HEK293 (cell line): ENCODE data around the gene BMP2K.

ENCODE experiments used
- CTCF ChIP-seq: fragments of 450-650 bp; formaldehyde crosslinking; IDR thresholded peaks from 2 replicates; pipeline ENCODE4 v1.5.1; 2016; ENCODE audit warnings: missing biosample characterization, missing genetic modification characterization
- ZBTB1 ChIP-seq: fragments of 450-650 bp; formaldehyde crosslinking; IDR thresholded peaks from 2 replicates; pipeline ENCODE4 v1.5.1; 2016; ENCODE audit warnings: missing biosample characterization, missing genetic modification characterization
- ZNF274 ChIP-seq, 2 experiments: fragments of 200-500 bp in 1 of 2; fragments of 450-650 bp in 1 of 2; sonication (Bioruptor generic) in 1 of 2; formaldehyde crosslinking in 1 of 2; IDR thresholded peaks; 2 replicates each; pipeline versions ENCODE4 v1.5.1 to v1.6.1; 2014 to 2016; ENCODE audit warnings: borderline replicate concordance in 1 of 2, inconsistent platforms in 1 of 2, low read length in 1 of 2, missing biosample characterization in 1 of 2, missing genetic modification characterization in 1 of 2
- ZNF394 ChIP-seq: fragments of 450-650 bp; formaldehyde crosslinking; IDR thresholded peaks from 2 replicates; pipeline ENCODE4 v1.5.1; 2016; ENCODE audit warnings: missing biosample characterization, missing genetic modification characterization, mild to moderate bottlenecking, moderate library complexity, borderline replicate concordance
- ZNF48 ChIP-seq: fragments of 450-650 bp; formaldehyde crosslinking; IDR thresholded peaks from 2 replicates; pipeline ENCODE4 v1.5.1; 2016; ENCODE audit warnings: missing biosample characterization, missing genetic modification characterization

GRCh38 chr4:78806943-78807460 is 30.9 kb downstream of the BMP2K start:
- no peak for TF ChIP-seq ZBTB1
- TF ChIP-seq CTCF (tag by site-specific recombination) = no peak
- no peak for TF ChIP-seq ZNF394 (tag by site-specific recombination)
- TF ChIP-seq ZNF48 (tag by site-specific recombination) = no peak
- TF ChIP-seq ZNF274 (IDR thresholded peaks at IDR 0.05; ENCODE audit: low read length) = no peak
- no peak for TF ChIP-seq ZNF274 (tag by site-specific recombination; IDR thresholded peaks at IDR 0.05; ENCODE audit: borderline replicate concordance)
